GM03348 (cell line): ENCODE measurements around the gene HPDL.
"Not testable (repeated sequence)": the region's sequence is repeated elsewhere in the genome, so short reads cannot be mapped to it uniquely, and the experiment has no call there.

Experiments
- DNase-seq: peaks from one replicate; pipeline ENCODE4 v3.0.0; 2012; ENCODE audit warnings: low spot score

Gene HPDL

GRCh38 chr1:45326627-45327623 is at the start of gene HPDL:
Gene HPDL, plus strand, starts transcription at chr1:45326895. Its CDS starts 254 bp downstream, at chr1:45327149.
- peak; percentile 81 for DNase-seq

GRCh38 chr1:45282351-45282750 is 44.3 kb upstream of the HPDL start:
- DNase-seq, result no peak

- DNase-seq, result not testable (repeated sequence)
Observed at GRCh38 chr1:45284858-45285257, 41.8 kb upstream of the HPDL start.

- DNase-seq, result not testable (repeated sequence)
Observed at GRCh38 chr1:45286521-45286920, 40.2 kb upstream of the HPDL start.

- DNase-seq, result not testable (repeated sequence)
Observed at GRCh38 chr1:45291002-45291401, 35.7 kb upstream of the HPDL start.

GRCh38 chr1:45291716-45292115 is 35.0 kb upstream of the HPDL start:
- no peak for DNase-seq

GRCh38 chr1:45297666-45298356 is 28.9 kb upstream of the HPDL start:
- no peak for DNase-seq

GRCh38 chr1:45299296-45299695 is 27.4 kb upstream of the HPDL start:
- no peak for DNase-seq

GRCh38 chr1:45299981-45300668 is 26.6 kb upstream of the HPDL start:
- peak; percentile 79 for DNase-seq

- no peak for DNase-seq
Observed at GRCh38 chr1:45300669-45300997, 26.1 kb upstream of the HPDL start.

GRCh38 chr1:45302505-45303150 is 24.1 kb upstream of the HPDL start:
- no peak for DNase-seq

GRCh38 chr1:45303520-45304310 is 23.0 kb upstream of the HPDL start:
- peak; percentile 99 for DNase-seq

GRCh38 chr1:45304311-45305081 is 22.2 kb upstream of the HPDL start:
- DNase-seq, result no peak

- DNase-seq, result no peak
Observed at GRCh38 chr1:45305231-45305630, 21.5 kb upstream of the HPDL start.

GRCh38 chr1:45306319-45306718 is 20.4 kb upstream of the HPDL start:
- DNase-seq, result no peak

- DNase-seq, result no peak
Observed at GRCh38 chr1:45306905-45307304, 19.8 kb upstream of the HPDL start.

GRCh38 chr1:45314266-45314665 is 12.4 kb upstream of the HPDL start:
- DNase-seq, result no peak

GRCh38 chr1:45317166-45317565 is 9.5 kb upstream of the HPDL start:
- no peak for DNase-seq

- no peak for DNase-seq
Observed at GRCh38 chr1:45319761-45320160, 6.9 kb upstream of the HPDL start.

- no peak for DNase-seq
Observed at GRCh38 chr1:45321444-45321843, 5.3 kb upstream of the HPDL start.
